Measurements from ENCODE around the gene HELZ.

DNA sequence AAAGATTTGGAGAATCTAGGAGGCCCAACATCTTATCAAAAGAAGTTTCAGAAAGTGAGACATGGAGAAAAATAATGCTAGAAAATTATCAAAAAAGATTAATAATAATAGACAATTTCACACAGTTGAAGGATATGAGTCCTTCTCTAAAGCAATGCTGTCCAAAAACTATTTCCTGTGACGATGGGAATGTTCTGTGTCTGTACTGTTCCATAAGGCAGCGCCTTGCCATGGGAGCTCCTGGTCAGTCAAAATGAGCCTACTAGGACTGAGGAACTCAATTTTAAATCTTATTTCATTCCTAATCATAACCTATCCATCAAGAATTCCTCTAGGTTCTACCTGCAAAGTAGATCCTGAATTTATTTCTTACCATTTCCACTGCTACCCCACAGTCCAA is 151.6 kb downstream of the HELZ start:
- TF ChIP-seq, protein P1, sequence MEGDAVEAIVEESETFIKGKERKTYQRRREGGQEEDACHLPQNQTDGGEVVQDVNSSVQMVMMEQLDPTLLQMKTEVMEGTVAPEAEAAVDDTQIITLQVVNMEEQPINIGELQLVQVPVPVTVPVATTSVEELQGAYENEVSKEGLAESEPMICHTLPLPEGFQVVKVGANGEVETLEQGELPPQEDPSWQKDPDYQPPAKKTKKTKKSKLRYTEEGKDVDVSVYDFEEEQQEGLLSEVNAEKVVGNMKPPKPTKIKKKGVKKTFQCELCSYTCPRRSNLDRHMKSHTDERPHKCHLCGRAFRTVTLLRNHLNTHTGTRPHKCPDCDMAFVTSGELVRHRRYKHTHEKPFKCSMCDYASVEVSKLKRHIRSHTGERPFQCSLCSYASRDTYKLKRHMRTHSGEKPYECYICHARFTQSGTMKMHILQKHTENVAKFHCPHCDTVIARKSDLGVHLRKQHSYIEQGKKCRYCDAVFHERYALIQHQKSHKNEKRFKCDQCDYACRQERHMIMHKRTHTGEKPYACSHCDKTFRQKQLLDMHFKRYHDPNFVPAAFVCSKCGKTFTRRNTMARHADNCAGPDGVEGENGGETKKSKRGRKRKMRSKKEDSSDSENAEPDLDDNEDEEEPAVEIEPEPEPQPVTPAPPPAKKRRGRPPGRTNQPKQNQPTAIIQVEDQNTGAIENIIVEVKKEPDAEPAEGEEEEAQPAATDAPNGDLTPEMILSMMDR (IDR thresholded peaks at IDR 0.05; ENCODE audit: insufficient read depth, low read depth, low read length), result no peak
- TF ChIP-seq EZH2 (IDR thresholded peaks at IDR 0.05; ENCODE audit: insufficient read depth, low read length), result no peak
